CD14-positive monocyte (primary cell): ENCODE results near the gene AGAP1. TPM values are rescaled to one million over a fixed set of nuclear protein-coding genes. Genes with fewer than 3 reads are reported as not detected.

Experiments
- DNase-seq, 3 donors: peaks; one replicate each; pipeline ENCODE4 v3.0.0-alpha.2; 2011 to 2022
- H2AFZ ChIP-seq: 2 replicates; pipeline ENCODE4 v1.6.0; 2012; ENCODE audit warnings: mild to moderate bottlenecking, low read depth, low read length, inconsistent platforms; ENCODE audit not compliant: insufficient read depth, poor library complexity, severe bottlenecking
- H3K27ac ChIP-seq, 2 donors: 1 replicate in 1 of 2; 2 replicates in 1 of 2; pipeline ENCODE4 v1.5.1; 2012 to 2013; ENCODE audit warnings: low read length in 2 of 2, control low read depth in 1 of 2, inconsistent platforms in 1 of 2, low read depth in 1 of 2, mild to moderate bottlenecking in 1 of 2
- H3K27me3 ChIP-seq, 2 donors: one replicate each; pipeline versions ENCODE4 v1.6.0 to v1.6.1; 2011 to 2013; ENCODE audit warnings: low read length in 2 of 2; ENCODE audit not compliant: control insufficient read depth in 2 of 2, insufficient read depth in 2 of 2
- H3K36me3 ChIP-seq, 2 donors: replicated peaks in 1 of 2; 1 replicate in 1 of 2; 2 replicates in 1 of 2; pipeline versions ENCODE4 v1.5.1 to v1.6.1; 2012 to 2013; ENCODE audit warnings: low read length in 2 of 2, control low read depth in 1 of 2, inconsistent platforms in 1 of 2, mild to moderate bottlenecking in 1 of 2; ENCODE audit not compliant: insufficient read depth in 2 of 2, control insufficient read depth in 1 of 2
- H3K4me1 ChIP-seq, 2 donors: 1 replicate in 1 of 2; 2 replicates in 1 of 2; pipeline versions ENCODE4 v1.5.1 to v1.6.1; 2012 to 2013; ENCODE audit warnings: low read length in 2 of 2, control low read depth in 1 of 2, inconsistent platforms in 1 of 2, mild to moderate bottlenecking in 1 of 2, moderate library complexity in 1 of 2; ENCODE audit not compliant: insufficient read depth in 2 of 2, control insufficient read depth in 1 of 2
- H3K4me2 ChIP-seq: replicated peaks from 2 replicates; pipeline ENCODE3; 2012; ENCODE audit warnings: low read length, moderate library complexity, mild to moderate bottlenecking; ENCODE audit not compliant: poor library complexity, severe bottlenecking; ENCODE audit errors: extremely low read depth
- H3K4me3 ChIP-seq, 3 experiments: fragments of 200-600 bp in 1 of 3; sonication (generic) in 1 of 3; replicated peaks in 1 of 3; 1 replicate in 2 of 3; 2 replicates in 1 of 3; pipeline ENCODE4 v1.5.1; 2011 to 2013; ENCODE audit warnings: low read length in 3 of 3, mild to moderate bottlenecking in 3 of 3, control low read depth in 2 of 3, low read depth in 2 of 3, inconsistent platforms in 1 of 3, moderate library complexity in 1 of 3
- H3K79me2 ChIP-seq: 2 replicates; pipeline ENCODE4 v1.6.0; 2012; ENCODE audit warnings: mild to moderate bottlenecking, control low read depth, inconsistent platforms, low read length, moderate library complexity; ENCODE audit not compliant: insufficient read depth
- H3K9ac ChIP-seq: 2 replicates; pipeline ENCODE4 v1.6.0; 2017; ENCODE audit warnings: low read length, mild to moderate bottlenecking; ENCODE audit not compliant: insufficient read depth, poor library complexity, severe bottlenecking
- H3K9me3 ChIP-seq, 2 donors: replicated peaks in 1 of 2; 1 replicate in 1 of 2; 2 replicates in 1 of 2; pipeline versions ENCODE4 v1.5.1 to v1.6.1; 2012 to 2013; ENCODE audit warnings: low read length in 2 of 2, control low read depth in 1 of 2; ENCODE audit not compliant: control insufficient read depth in 1 of 2, insufficient read depth in 1 of 2
- H4K20me1 ChIP-seq: 2 replicates; pipeline ENCODE4 v1.6.0; 2012; ENCODE audit warnings: mild to moderate bottlenecking, low read length, control low read depth, moderate library complexity; ENCODE audit not compliant: insufficient read depth
- H3K27ac Mint-ChIP-seq, 7 donors: one replicate each; pipeline ENCODE4 v1.8.0; 2020; ENCODE audit warnings: mild to moderate bottlenecking in 7 of 7, mixed read lengths in 7 of 7, moderate library complexity in 6 of 7, inconsistent platforms in 2 of 7
- H3K27me3 Mint-ChIP-seq, 3 donors: one replicate each; pipeline ENCODE4 v1.8.0; 2021 to 2022; ENCODE audit warnings: low read depth in 3 of 3, mild to moderate bottlenecking in 3 of 3, mixed read lengths in 3 of 3, moderate library complexity in 3 of 3, inconsistent platforms in 1 of 3
- H3K36me3 Mint-ChIP-seq, 2 donors: one replicate each; pipeline ENCODE4 v1.8.0; 2020; ENCODE audit warnings: mixed read lengths in 2 of 2, inconsistent platforms in 1 of 2, mild to moderate bottlenecking in 1 of 2
- H3K4me1 Mint-ChIP-seq: one replicate; pipeline ENCODE4 v1.8.0; 2020; ENCODE audit warnings: mild to moderate bottlenecking, mixed read lengths
- H3K4me3 Mint-ChIP-seq, 2 donors: one replicate each; pipeline ENCODE4 v1.8.0; 2020; ENCODE audit warnings: mild to moderate bottlenecking in 2 of 2, mixed read lengths in 2 of 2, moderate library complexity in 1 of 2
- H3K9me3 Mint-ChIP-seq, 7 donors: one replicate each; pipeline ENCODE4 v1.8.0; 2020 to 2022; ENCODE audit warnings: mixed read lengths in 7 of 7, mild to moderate bottlenecking in 6 of 7, moderate library complexity in 6 of 7, inconsistent platforms in 2 of 7
- whole genome bisulfite sequencing: methylation state at CpG from one replicate; pipeline ENCODE4 v1.1.5; 2013; ENCODE audit warnings: missing lambda C conversion rate; ENCODE audit not compliant: insufficient coverage; 5-methylcytosine and 5-hydroxymethylcytosine counted together
- intact Hi-C, 2 donors: fragments of 100-400 bp; cut with micrococcal nuclease; formaldehyde crosslinking; loops; one replicate each; pipeline versions ENCODE4 v1.15.0 to v1.15.1; 2023
- polyA plus RNA-seq, 3 donors: library from polyadenylated mRNA; depleted of rRNA in 1 of 3; unstranded in 2 of 3; stranded (reverse) in 1 of 3; fragments of 300-500 nt in 2 of 3; fragments of >200 nt in 1 of 3; fragmentation: Illumina TruSeq in 2 of 3; gene quantifications; 1 replicate in 2 of 3; 2 replicates in 1 of 3; pipeline ENCODE4 v1.2.3, GENCODE V29; 2012 to 2021
- TF ChIP-seq, protein P1 (sequence below): fragments of 200-600 bp; IDR thresholded peaks from one replicate; pipeline ENCODE4 v1.8.0; 2022; ENCODE audit warnings: antibody characterized with exemption, mild to moderate bottlenecking

The AGAP1 gene
- polyA plus RNA-seq, 3 donors, result 0.12 TPM; not detected in 2

DNA sequence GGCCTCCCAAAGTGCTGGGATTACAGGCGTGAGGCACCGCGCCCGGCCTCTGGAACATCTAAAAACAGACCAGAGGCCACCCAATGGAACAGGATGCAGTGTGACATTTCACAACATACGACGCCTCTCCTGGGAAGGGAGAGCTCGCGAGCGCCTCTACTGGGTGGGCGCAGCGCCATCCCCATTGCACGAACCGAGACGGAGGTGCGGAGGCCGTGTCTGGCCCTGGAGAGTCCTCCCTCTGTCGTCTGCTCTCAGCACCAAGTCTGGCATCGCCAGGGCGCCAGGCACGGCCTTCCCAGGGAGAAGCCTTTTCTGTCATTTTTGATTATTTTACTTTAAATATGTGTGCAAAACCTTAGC, 683.7 kb downstream of the AGAP1 start:
- Mint-ChIP-seq H3K9me3 (peaks cover 0 to 30% (median 12%) of the 10 kb centered on the region in 7 donors), H3K27me3 (peaks cover 82 to 98% (median 89%) of the 10 kb centered on the region in 3 donors), H3K27ac (no peak overlapping the region), H3K4me3 (peak overlapping the region; percentile 27 to 48), H3K4me1 (no peaks in the 10 kb centered on the region), H3K36me3 (peaks cover 0 to 1% of the 10 kb centered on the region in 2 donors)
- H3K36me3 ChIP-seq, result no peaks in the 10 kb centered on the region
- no peak for DNase-seq
- no peaks in the 10 kb centered on the region for H3K79me2 ChIP-seq
- H3K27me3 ChIP-seq, result peaks cover 85 to 97% of the 10 kb centered on the region in 2 donors
- H3K9ac ChIP-seq, result no peak overlapping the region
- H4K20me1 ChIP-seq, result no peaks in the 10 kb centered on the region
- H3K27ac ChIP-seq, result no peak overlapping the region
- H3K4me2 ChIP-seq, result no peak overlapping the region
- H2AFZ ChIP-seq, result no peak overlapping the region
- WGBS, result 3% methylated on average over 15 of the region's 20 CpGs
- intact Hi-C loops, result no loop called here
- TF ChIP-seq, protein P1, sequence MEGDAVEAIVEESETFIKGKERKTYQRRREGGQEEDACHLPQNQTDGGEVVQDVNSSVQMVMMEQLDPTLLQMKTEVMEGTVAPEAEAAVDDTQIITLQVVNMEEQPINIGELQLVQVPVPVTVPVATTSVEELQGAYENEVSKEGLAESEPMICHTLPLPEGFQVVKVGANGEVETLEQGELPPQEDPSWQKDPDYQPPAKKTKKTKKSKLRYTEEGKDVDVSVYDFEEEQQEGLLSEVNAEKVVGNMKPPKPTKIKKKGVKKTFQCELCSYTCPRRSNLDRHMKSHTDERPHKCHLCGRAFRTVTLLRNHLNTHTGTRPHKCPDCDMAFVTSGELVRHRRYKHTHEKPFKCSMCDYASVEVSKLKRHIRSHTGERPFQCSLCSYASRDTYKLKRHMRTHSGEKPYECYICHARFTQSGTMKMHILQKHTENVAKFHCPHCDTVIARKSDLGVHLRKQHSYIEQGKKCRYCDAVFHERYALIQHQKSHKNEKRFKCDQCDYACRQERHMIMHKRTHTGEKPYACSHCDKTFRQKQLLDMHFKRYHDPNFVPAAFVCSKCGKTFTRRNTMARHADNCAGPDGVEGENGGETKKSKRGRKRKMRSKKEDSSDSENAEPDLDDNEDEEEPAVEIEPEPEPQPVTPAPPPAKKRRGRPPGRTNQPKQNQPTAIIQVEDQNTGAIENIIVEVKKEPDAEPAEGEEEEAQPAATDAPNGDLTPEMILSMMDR, result no peak
- H3K4me3 ChIP-seq, result no peak overlapping the region
- H3K4me1 ChIP-seq, result no peaks in the 10 kb centered on the region
- H3K9me3 ChIP-seq, result peaks cover 3 to 58% of the 10 kb centered on the region in 2 donors

DNA sequence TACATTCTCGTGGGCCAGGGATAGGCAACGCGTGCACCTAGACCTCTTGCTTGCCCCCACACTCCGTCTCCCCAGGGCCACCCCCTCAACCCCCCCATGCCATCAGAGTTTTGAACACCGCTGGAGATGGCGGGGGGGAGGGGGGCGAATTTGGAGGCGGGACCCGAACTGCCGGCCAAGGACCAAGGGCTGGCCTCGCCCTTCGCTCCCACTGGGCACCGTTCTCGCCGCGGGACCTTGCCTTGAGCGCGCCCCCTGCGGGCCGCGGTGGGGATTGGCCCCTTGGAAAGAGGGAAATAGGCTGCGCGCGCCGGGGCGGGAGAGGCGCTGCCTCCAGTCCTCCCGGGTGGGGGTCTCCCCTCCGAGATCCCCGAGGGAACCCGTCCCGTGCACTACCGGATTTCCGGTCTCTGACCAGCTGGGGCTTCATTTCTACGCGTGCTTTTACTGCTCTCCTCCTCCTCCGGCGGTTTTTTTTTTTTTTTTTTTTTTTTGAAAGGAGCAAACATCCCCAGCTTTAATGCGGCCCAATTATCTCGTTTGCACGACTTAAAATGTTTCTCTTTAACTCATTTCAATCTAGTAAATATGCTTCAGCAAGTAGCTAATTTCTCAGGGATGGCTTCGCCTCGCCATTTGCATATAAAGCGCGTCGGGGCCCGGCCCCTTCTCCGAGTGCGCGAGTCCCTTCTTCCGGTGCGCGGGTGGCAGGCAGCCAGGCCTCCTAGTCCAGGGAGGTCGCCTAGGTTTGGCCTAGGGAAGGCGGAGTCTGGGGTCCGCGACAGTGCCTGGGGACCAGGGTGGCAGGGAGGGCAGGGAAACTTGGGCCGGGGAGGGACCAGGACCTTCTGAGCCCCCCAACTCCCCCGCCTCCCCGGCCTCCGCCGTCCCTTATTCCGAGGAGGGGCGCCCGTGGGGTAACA, 684.4 kb downstream of the AGAP1 start:
- H3K36me3 Mint-ChIP-seq, result peaks cover 0 to 1% of the 10 kb centered on the region in 2 donors
- Histone ChIP-seq H3K9ac (no peak overlapping the region), H3K4me3 (no peak overlapping the region), H3K9me3 (peaks cover 3 to 58% of the 10 kb centered on the region in 2 donors), H2AFZ (peak overlapping the region; percentile 41), H3K27ac (no peak overlapping the region), H3K79me2 (no peaks in the 10 kb centered on the region), H3K4me1 (no peaks in the 10 kb centered on the region), H3K27me3 (peaks cover 79 to 91% of the 10 kb centered on the region in 2 donors), H4K20me1 (no peaks in the 10 kb centered on the region), H3K36me3 (no peaks in the 10 kb centered on the region), H3K4me2 (no peak overlapping the region)
- peaks cover 81 to 96% (median 85%) of the 10 kb centered on the region in 3 donors for H3K27me3 Mint-ChIP-seq
- H3K27ac Mint-ChIP-seq, result no peak overlapping the region
- no peak for DNase-seq
- TF ChIP-seq, protein P1, result peak; percentile 54
- intact Hi-C loops, result no loop called here
- H3K4me3 Mint-ChIP-seq, result peak overlapping the region; percentile 27 to 80
- WGBS, result 4% methylated on average over 44 of the region's 65 CpGs
- no peaks in the 10 kb centered on the region for H3K4me1 Mint-ChIP-seq
- peaks cover 0 to 30% (median 13%) of the 10 kb centered on the region in 7 donors for H3K9me3 Mint-ChIP-seq
